Upper lobe of left lung (tissue), 6 donors: Measurements from ENCODE around the gene LRBA. TPM values are rescaled to one million over a fixed set of nuclear protein-coding genes. Genes with fewer than 3 reads are reported as not detected.
"Not testable (repeated sequence)": the region's sequence is repeated elsewhere in the genome, so short reads cannot be mapped to it uniquely, and the experiment has no call there.

Experiments
- ATAC-seq, 2 donors: fragments of 200-7000 bp; cut with Tn5 transposase; one replicate each; pipeline ENCODE4 v1.9.1; 2022; ENCODE audit warnings: mild to moderate bottlenecking in 2 of 2, moderate library complexity in 2 of 2; ENCODE audit not compliant: low FRiP score in 2 of 2
- DNase-seq, 2 donors: peaks; one replicate each; pipeline ENCODE4 v3.0.0-alpha.2; 2019 to 2020
- H3K27ac ChIP-seq, 4 donors: fragments of 200-600 bp; sonication (generic); one replicate each; pipeline ENCODE4 v1.5.1; 2016 to 2019
- H3K27me3 ChIP-seq, 4 donors: fragments of 200-600 bp; sonication (generic); one replicate each; pipeline ENCODE4 v1.5.1; 2017 to 2019
- H3K36me3 ChIP-seq, 4 donors: fragments of 200-600 bp; sonication (generic); one replicate each; pipeline ENCODE4 v1.5.1; 2016 to 2019
- H3K4me1 ChIP-seq, 4 donors: fragments of 200-600 bp; sonication (generic); one replicate each; pipeline ENCODE4 v1.5.1; 2018 to 2019
- H3K4me3 ChIP-seq, 4 donors: fragments of 200-600 bp; sonication (generic); one replicate each; pipeline ENCODE4 v1.5.1; 2017 to 2019; ENCODE audit warnings: mild to moderate bottlenecking in 2 of 4, moderate library complexity in 1 of 4
- H3K9me3 ChIP-seq, 4 donors: fragments of 200-600 bp; sonication (generic); one replicate each; pipeline ENCODE4 v1.5.1; 2018 to 2019
- CTCF ChIP-seq, 6 experiments: fragments of 450-650 bp in 4 of 6; fragments of 200-600 bp in 2 of 6; sonication (generic) in 2 of 6; IDR thresholded peaks; one replicate each; pipeline ENCODE4 v1.5.1; 2016 to 2019; ENCODE audit warnings: antibody characterized with exemption in 6 of 6
- EP300 ChIP-seq, 4 donors: sonication (generic); formaldehyde crosslinking; IDR thresholded peaks; one replicate each; pipeline ENCODE4 v1.5.1; 2017; ENCODE audit warnings: antibody characterized with exemption in 4 of 4, control low read depth in 2 of 4
- POLR2A ChIP-seq, 4 donors: fragments of 450-650 bp; IDR thresholded peaks; one replicate each; pipeline ENCODE4 v1.5.1; 2016 to 2017; ENCODE audit warnings: antibody characterized with exemption in 4 of 4, mild to moderate bottlenecking in 2 of 4
- POLR2AphosphoS5 ChIP-seq, 2 donors: sonication (generic); formaldehyde crosslinking; IDR thresholded peaks; one replicate each; pipeline ENCODE4 v1.5.1; 2017; ENCODE audit warnings: antibody characterized with exemption in 2 of 2
- WGBS, 2 donors: methylation state at CpG; one replicate each; pipeline ENCODE4 v1.1.5; 2017 to 2018; 5-methylcytosine and 5-hydroxymethylcytosine counted together
- total RNA-seq, 6 donors: library from RNA; depleted of rRNA in 4 of 6; stranded (reverse); fragments of >200 nt in 4 of 6; gene quantifications; one replicate each; pipeline versions ENCODE4 v1.1.0 to v1.2.1, GENCODE V29; 2016 to 2021
- donor health status: DM: no; HTN: no; CAD: no; lungs with moderate emphysema.
- donor health status: DM: no; HTN: yes; CAD: no; lungs with severe emphysema.

LRBA gene
- total RNA-seq, 6 donors from 2014 or later = 34.7 to 139 (median 56.4) TPM

- Histone ChIP-seq H3K27ac (no peak overlapping the region), H3K27me3 (no peaks in the 10 kb centered on the region), H3K9me3 (no peaks in the 10 kb centered on the region), H3K4me1 (peaks cover 0 to 12% (median 8%) of the 10 kb centered on the region in 4 donors), H3K36me3 (no peaks in the 10 kb centered on the region), H3K4me3 (no peak overlapping the region)
- ATAC-seq (no peak), DNase-seq (no peak)
- no peak for TF ChIP-seq CTCF (IDR thresholded peaks at IDR 0.05)
- TF ChIP-seq EP300 (IDR thresholded peaks at IDR 0.05) = no peak
- no peak for TF ChIP-seq POLR2AphosphoS5 (IDR thresholded peaks at IDR 0.05)
- no peak for TF ChIP-seq POLR2A (IDR thresholded peaks at IDR 0.05)
Measured at GRCh38 chr4:150964754-150965153, 50.3 kb downstream of the LRBA start.

GRCh38 chr4:150963602-150964345 lies 51.3 kb downstream of the LRBA start:
- H3K9me3 ChIP-seq, H3K27ac ChIP-seq, H3K27me3 ChIP-seq, ATAC-seq, H3K4me3 ChIP-seq, H3K36me3 ChIP-seq: not testable (repeated sequence)
- WGBS, 2 donors = 85 to 95% methylated on average over 22 to 40 of the region's 47 CpGs
- H3K4me1 ChIP-seq = peaks cover 0 to 12% (median 8%) of the 10 kb centered on the region in 4 donors
- peak in 1 of 2 donors; percentile 71 for DNase-seq

- DNase-seq = peak in 1 of 2 donors; percentile 56
- Histone ChIP-seq H3K27ac (no peak overlapping the region), H3K4me1 (peaks cover 0 to 12% (median 8%) of the 10 kb centered on the region in 4 donors), H3K36me3 (no peaks in the 10 kb centered on the region), H3K27me3 (no peaks in the 10 kb centered on the region), H3K9me3 (peaks cover 0 to 11% (median 6%) of the 10 kb centered on the region in 4 donors), H3K4me3 (no peak overlapping the region)
- WGBS, 2 donors = 50 to 54% methylated on average over 1 of the region's 1 CpG
- no peak for ATAC-seq
- no peak for TF ChIP-seq POLR2A (IDR thresholded peaks at IDR 0.05)
- TF ChIP-seq CTCF (IDR thresholded peaks at IDR 0.05) = no peak
- TF ChIP-seq EP300 (IDR thresholded peaks at IDR 0.05) = no peak
- no peak for TF ChIP-seq POLR2AphosphoS5 (IDR thresholded peaks at IDR 0.05)
Measured at GRCh38 chr4:150962245-150962644, 52.8 kb downstream of the LRBA start.

- TF ChIP-seq POLR2A (IDR thresholded peaks at IDR 0.05) (no peak), EP300 (IDR thresholded peaks at IDR 0.05) (no peak), CTCF (IDR thresholded peaks at IDR 0.05) (no peak), POLR2AphosphoS5 (IDR thresholded peaks at IDR 0.05) (no peak)
- ATAC-seq (no peak), DNase-seq (no peak)
- no peak overlapping the region for H3K4me3 ChIP-seq
- no peaks in the 10 kb centered on the region for H3K36me3 ChIP-seq
- peaks cover 0 to 12% (median 8%) of the 10 kb centered on the region in 4 donors for H3K4me1 ChIP-seq
- H3K9me3 ChIP-seq = peaks cover 0 to 12% (median 6%) of the 10 kb centered on the region in 4 donors
- WGBS, 2 donors = 68 to 73% methylated on average over 1 of the region's 1 CpG
- no peaks in the 10 kb centered on the region for H3K27me3 ChIP-seq
- H3K27ac ChIP-seq = no peak overlapping the region
Measured at GRCh38 chr4:150961566-150961965, 53.5 kb downstream of the LRBA start.

GRCh38 chr4:150960818-150961217 lies 54.3 kb downstream of the LRBA start:
- ATAC-seq (peak; percentile 59 to 63), DNase-seq (peak in 1 of 2 donors; percentile 46)
- no peak overlapping the region for H3K27ac ChIP-seq
- no peaks in the 10 kb centered on the region for H3K27me3 ChIP-seq
- WGBS, 2 donors = 85 to 96% methylated on average over 2 of the region's 2 CpGs
- H3K4me3 ChIP-seq = no peak overlapping the region
- peaks cover 0 to 12% (median 6%) of the 10 kb centered on the region in 4 donors for H3K9me3 ChIP-seq
- TF ChIP-seq EP300 (IDR thresholded peaks at IDR 0.05) (no peak), CTCF (IDR thresholded peaks at IDR 0.05) (peak in 3 of 6 experiments; percentile 17 to 38 (median 31))
- H3K36me3 ChIP-seq = no peaks in the 10 kb centered on the region
- H3K4me1 ChIP-seq = peaks cover 0 to 12% (median 8%) of the 10 kb centered on the region in 4 donors
